Measurements from ENCODE around the gene RIPOR1.

GRCh38 chr16:67537270-67537635 is 8.6 kb downstream of the RIPOR1 start:
- TF ChIP-seq CTCF (IDR thresholded peaks at IDR 0.05) (no peak), EP300 (IDR thresholded peaks at IDR 0.05) (no peak)

All from suprapubic skin (tissue), 3 donors.